Breast epithelium (tissue), 4 donors: Measurements from ENCODE around the gene SPNS3. TPM values are rescaled to one million over a fixed set of nuclear protein-coding genes. Genes with fewer than 3 reads are reported as not detected.
A peak's percentile ranks its signal among the peaks of the same experiment; 100 is the strongest.

ENCODE experiments used
- DNase-seq, 2 donors: peaks; one replicate each; pipeline ENCODE4 v3.0.0-alpha.2; 2019; ENCODE audit warnings: low spot score in 2 of 2
- H3K27ac ChIP-seq, 2 donors: fragments of 200-600 bp; sonication (generic) in 1 of 2; one replicate each; pipeline ENCODE4 v1.5.1; 2016 to 2019; ENCODE audit warnings: mild to moderate bottlenecking in 1 of 2
- H3K27me3 ChIP-seq, 2 donors: fragments of 200-600 bp; sonication (generic) in 1 of 2; one replicate each; pipeline versions ENCODE4 v1.5.1 to v1.6.0; 2017 to 2019; ENCODE audit warnings: control low read depth in 1 of 2, mild to moderate bottlenecking in 1 of 2
- H3K36me3 ChIP-seq: fragments of 200-600 bp; one replicate; pipeline ENCODE4 v1.5.1; 2019
- H3K4me1 ChIP-seq, 2 donors: fragments of 200-600 bp; sonication (generic); one replicate each; pipeline ENCODE4 v1.5.1; 2016 to 2019; ENCODE audit warnings: control low read depth in 1 of 2
- H3K4me3 ChIP-seq, 3 donors: fragments of 200-600 bp; sonication (generic); 1 replicate in 2 of 3; 2 replicates in 1 of 3; pipeline ENCODE4 v1.5.1; 2016 to 2019; ENCODE audit warnings: mild to moderate bottlenecking in 3 of 3, moderate library complexity in 2 of 3
- H3K9me3 ChIP-seq, 2 donors: fragments of 200-600 bp; sonication (generic) in 1 of 2; one replicate each; pipeline ENCODE4 v1.5.1; 2016 to 2019; ENCODE audit warnings: control low read depth in 1 of 2
- CTCF ChIP-seq, 3 donors: fragments of 450-650 bp; IDR thresholded peaks; one replicate each; pipeline ENCODE4 v1.5.1; 2016 to 2017; ENCODE audit warnings: antibody characterized with exemption in 3 of 3, mild to moderate bottlenecking in 3 of 3, moderate library complexity in 3 of 3
- POLR2A ChIP-seq: fragments of 450-650 bp; IDR thresholded peaks from one replicate; pipeline ENCODE4 v1.6.1; 2016; ENCODE audit warnings: antibody characterized with exemption, mild to moderate bottlenecking, moderate library complexity
- POLR2AphosphoS5 ChIP-seq, 3 donors: sonication (generic); formaldehyde crosslinking; IDR thresholded peaks; one replicate each; pipeline ENCODE4 v1.6.1; 2017; ENCODE audit warnings: antibody characterized with exemption in 3 of 3
- intact Hi-C: fragments of 100-400 bp; cut with DNase I; formaldehyde crosslinking; loops from one replicate; pipeline ENCODE4 v1.15.1; 2023; ENCODE audit warnings: low total_unique reads
- total RNA-seq, 3 donors: library from RNA; depleted of rRNA; stranded (reverse); fragments of >200 nt; gene quantifications; one replicate each; pipeline ENCODE4 v1.1.0, GENCODE V29; 2016

The SPNS3 gene
- total RNA-seq, 3 donors from 2014 or later = 0.15 TPM; not detected in 2

GRCh38 chr17:4467287-4467686 is 33.5 kb downstream of the SPNS3 start:
- no peaks in the 10 kb centered on the region for H3K4me1 ChIP-seq
- no peaks in the 10 kb centered on the region for H3K27me3 ChIP-seq
- H3K27ac ChIP-seq = no peak overlapping the region
- no peaks in the 10 kb centered on the region for H3K9me3 ChIP-seq
- H3K36me3 ChIP-seq = no peaks in the 10 kb centered on the region
- DNase-seq = no peak
- no peak overlapping the region for H3K4me3 ChIP-seq
- TF ChIP-seq CTCF (IDR thresholded peaks at IDR 0.05) (no peak), POLR2AphosphoS5 (IDR thresholded peaks at IDR 0.05) (no peak), POLR2A (no peak)
- intact Hi-C loops = no loop called here

GRCh38 chr17:4469552-4469951 is 35.8 kb downstream of the SPNS3 start:
- no peak overlapping the region for H3K27ac ChIP-seq
- H3K4me1 ChIP-seq = peaks cover 0 to 2% of the 10 kb centered on the region in 2 donors
- no peaks in the 10 kb centered on the region for H3K36me3 ChIP-seq
- no peak for DNase-seq
- no peak overlapping the region for H3K4me3 ChIP-seq
- no peaks in the 10 kb centered on the region for H3K9me3 ChIP-seq
- TF ChIP-seq POLR2AphosphoS5 (IDR thresholded peaks at IDR 0.05) = no peak
- TF ChIP-seq CTCF (IDR thresholded peaks at IDR 0.05) = no peak
- TF ChIP-seq POLR2A = no peak
- intact Hi-C loops = no loop called here
- H3K27me3 ChIP-seq = no peaks in the 10 kb centered on the region

- Histone ChIP-seq H3K27me3 (no peaks in the 10 kb centered on the region), H3K27ac (no peak overlapping the region), H3K36me3 (no peaks in the 10 kb centered on the region), H3K9me3 (no peaks in the 10 kb centered on the region), H3K4me1 (peaks cover 0 to 21% of the 10 kb centered on the region in 2 donors), H3K4me3 (no peak overlapping the region)
- no peak for DNase-seq
- TF ChIP-seq CTCF (IDR thresholded peaks at IDR 0.05) = no peak
- no peak for TF ChIP-seq POLR2A
- no peak for TF ChIP-seq POLR2AphosphoS5 (IDR thresholded peaks at IDR 0.05)
- intact Hi-C loops = no loop called here
These were observed 38.5 kb downstream of the SPNS3 start for GRCh38 chr17:4472286-4472685.

- H3K4me3 ChIP-seq = no peak overlapping the region
- intact Hi-C loops = no loop called here
These were observed 40.4 kb downstream of the SPNS3 start for GRCh38 chr17:4474093-4474492.

GRCh38 chr17:4475001-4475400 is 41.3 kb downstream of the SPNS3 start:
- intact Hi-C loops = no loop called here
- H3K4me3 ChIP-seq = no peak overlapping the region
- no peak for TF ChIP-seq CTCF (IDR thresholded peaks at IDR 0.05)
- no peak for TF ChIP-seq POLR2AphosphoS5 (IDR thresholded peaks at IDR 0.05)
- TF ChIP-seq POLR2A = no peak
- H3K27ac ChIP-seq = peak overlapping the region; percentile 32 to 80
- no peaks in the 10 kb centered on the region for H3K36me3 ChIP-seq
- no peak for DNase-seq
- H3K27me3 ChIP-seq = no peaks in the 10 kb centered on the region
- H3K4me1 ChIP-seq = peaks cover 0 to 25% of the 10 kb centered on the region in 2 donors
- no peaks in the 10 kb centered on the region for H3K9me3 ChIP-seq

More at GRCh38 chr17:4474093-4474492, 40.4 kb downstream of the SPNS3 start:
- Histone ChIP-seq H3K9me3 (no peaks in the 10 kb centered on the region), H3K4me1 (peaks cover 0 to 25% of the 10 kb centered on the region in 2 donors), H3K36me3 (no peaks in the 10 kb centered on the region), H3K27ac (peak overlapping the region in 1 of 2 donors; percentile 7), H3K27me3 (no peaks in the 10 kb centered on the region)
- no peak for TF ChIP-seq POLR2A
- TF ChIP-seq POLR2AphosphoS5 (IDR thresholded peaks at IDR 0.05) = no peak
- TF ChIP-seq CTCF (IDR thresholded peaks at IDR 0.05) = no peak
- no peak for DNase-seq
